Subcutaneous adipose tissue (tissue), 4 donors: Measurements from ENCODE around the gene ATP6V1B1. TPM values are rescaled to one million over a fixed set of nuclear protein-coding genes. Genes with fewer than 3 reads are reported as not detected.

ENCODE experiments used
- CTCF ChIP-seq: fragments of 450-650 bp; IDR thresholded peaks from one replicate; pipeline ENCODE4 v1.5.1; 2016; ENCODE audit warnings: low read depth, mild to moderate bottlenecking, control low read depth, antibody characterized with exemption, moderate library complexity
- total RNA-seq, 4 donors: library from RNA; depleted of rRNA; stranded (reverse); fragments of >200 nt; gene quantifications; one replicate each; pipeline ENCODE4 v1.1.0, GENCODE V29; 2016

ATP6V1B1 gene
- total RNA-seq, 4 donors from 2014 or later, result not detected

- TF ChIP-seq CTCF, result no peak
Observed at GRCh38 chr2:70930371-70931329, 5.0 kb upstream of the ATP6V1B1 start.

DNA sequence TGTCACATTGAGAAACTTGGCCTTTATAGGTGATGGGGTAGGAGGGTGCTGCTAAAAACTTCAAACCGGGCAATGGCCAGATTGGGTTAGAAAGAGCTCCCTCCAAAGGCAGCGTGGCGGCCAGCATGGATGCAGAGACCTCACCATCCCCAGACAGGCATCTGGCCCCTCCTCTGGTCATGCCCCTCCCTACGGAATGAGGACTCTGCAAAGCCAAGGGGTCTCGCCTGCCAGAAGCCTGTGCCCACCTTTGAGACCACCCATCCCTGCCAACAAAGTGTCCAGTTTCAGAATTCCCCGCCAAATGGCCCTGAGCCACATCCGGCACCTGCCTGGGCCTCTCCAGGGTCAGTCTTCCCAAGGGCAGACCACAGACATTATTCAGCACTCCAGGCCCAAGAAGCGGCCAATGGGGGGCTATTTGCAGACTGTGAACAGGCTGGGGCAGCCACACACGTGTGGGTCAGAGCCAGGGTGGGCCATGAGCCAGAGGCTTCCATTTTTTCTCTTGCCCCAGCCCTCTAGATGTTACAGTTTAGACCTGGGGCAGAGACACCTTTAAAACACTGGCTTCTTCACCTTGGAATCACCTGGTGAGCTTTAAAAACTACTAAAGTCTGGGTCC is 4.2 kb upstream of the ATP6V1B1 start:
- TF ChIP-seq CTCF, result no peak

DNA sequence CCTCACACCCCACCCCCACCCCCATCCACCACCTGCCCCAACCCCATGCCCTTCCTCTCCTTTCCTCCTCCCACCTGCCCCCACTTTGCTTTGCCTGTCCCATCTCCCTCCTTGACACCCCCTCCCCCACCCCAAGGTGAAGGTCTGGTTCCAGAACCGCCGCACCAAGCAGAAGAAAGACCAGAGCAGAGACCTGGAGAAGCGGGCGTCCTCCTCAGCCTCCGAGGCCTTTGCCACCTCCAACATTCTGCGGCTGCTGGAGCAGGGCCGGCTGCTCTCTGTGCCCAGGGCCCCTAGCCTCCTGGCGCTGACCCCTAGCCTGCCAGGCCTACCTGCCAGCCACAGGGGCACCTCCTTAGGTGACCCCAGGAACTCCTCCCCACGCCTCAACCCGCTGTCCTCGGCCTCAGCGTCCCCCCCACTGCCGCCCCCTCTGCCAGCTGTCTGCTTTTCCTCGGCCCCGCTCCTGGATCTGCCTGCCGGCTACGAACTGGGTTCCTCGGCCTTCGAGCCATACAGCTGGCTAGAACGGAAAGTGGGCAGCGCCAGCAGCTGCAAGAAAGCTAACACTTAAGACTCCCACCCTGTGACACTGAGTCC is 3.0 kb upstream of the ATP6V1B1 start:
- no peak for TF ChIP-seq CTCF

- TF ChIP-seq CTCF, result no peak
Observed at GRCh38 chr2:70934981-70935380, 719 bp upstream of the ATP6V1B1 start.

GRCh38 chr2:70936165-70936978 is 672 bp downstream of the ATP6V1B1 start:
- TF ChIP-seq CTCF, result no peak

GRCh38 chr2:70936979-70937811 is 1.5 kb downstream of the ATP6V1B1 start:
- no peak for TF ChIP-seq CTCF
